ENCODE measurements around the gene NINL. TPM values are rescaled to one million over a fixed set of nuclear protein-coding genes. Genes with fewer than 3 reads are reported as not detected.

NINL gene
- total and polyA plus RNA-seq, 2 of the 4 experiments (the other 2 are of a cell fraction): 3.0 to 10.4 TPM

DNA sequence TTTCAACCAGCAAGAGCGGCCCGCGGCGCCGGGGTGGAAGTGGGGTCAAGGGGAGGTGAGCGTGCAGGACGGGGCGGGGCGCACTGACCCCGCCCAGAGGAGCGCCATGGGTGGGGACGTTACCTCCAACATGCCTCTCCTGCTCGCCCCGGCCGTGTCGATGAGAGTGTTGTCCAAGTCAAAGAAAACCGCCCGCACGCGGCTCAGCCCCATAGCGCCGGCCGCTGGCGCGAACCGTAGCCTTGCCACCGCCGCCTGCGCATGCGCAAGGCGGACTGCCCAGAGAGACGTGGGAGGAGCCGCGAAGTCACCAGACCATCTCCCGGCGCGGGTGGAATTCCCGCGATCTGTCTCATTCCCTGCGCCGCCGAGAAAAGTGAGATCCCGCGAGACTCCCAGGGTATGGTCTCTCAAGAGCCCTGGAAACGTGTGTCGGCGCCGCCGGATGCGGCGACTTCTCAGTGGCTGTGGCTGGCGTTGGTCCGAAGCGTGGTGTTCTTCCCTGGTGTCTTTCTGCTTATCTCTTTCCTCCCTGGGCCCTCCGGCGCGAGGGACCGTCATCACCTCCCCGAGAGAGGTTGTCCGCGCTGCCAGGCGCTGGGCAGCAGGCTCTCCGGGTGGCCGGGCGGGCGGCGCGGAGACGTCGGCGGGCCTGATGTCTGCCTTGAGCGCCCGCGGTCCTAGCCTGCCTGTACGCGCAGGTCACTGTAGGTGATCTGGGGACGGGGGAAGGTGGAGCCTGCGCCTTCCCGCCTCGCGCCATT is 38.6 kb upstream of the NINL start, which contains the start of gene NANP (continued):
- TF ChIP-seq SMC3 (IDR thresholded peaks at IDR 0.05; ENCODE audit: low read depth, low read length): no peak
- TF ChIP-seq CEBPB (IDR thresholded peaks at IDR 0.05; ENCODE audit: low read depth, low read length): no peak

- Histone ChIP-seq H3K4me3 (ENCODE audit: insufficient read depth, low read depth, low read length) (peak overlapping the region; percentile 77), H4K20me1 (ENCODE audit: insufficient read depth, low read length) (peaks cover 9% of the 10 kb centered on the region; the same call in 1 of the 2 replicates), H3K14ac (replicated peaks; ENCODE audit: low read depth, low read length) (peak overlapping the region; percentile 98), H3K27me3 (ENCODE audit: control insufficient read depth, insufficient read depth, low read length) (no peaks in the 10 kb centered on the region), H3K36me3 (ENCODE audit: control insufficient read depth, insufficient read depth, low read length) (no peaks in the 10 kb centered on the region), H3K4me2 (ENCODE audit: low read depth, low read length) (peak overlapping the region; percentile 82), H2BK5ac (ENCODE audit: low read depth, low read length, poor library complexity, severe bottlenecking) (peak overlapping the region; percentile 78), H3K9me3 (ENCODE audit: control insufficient read depth, insufficient read depth, low read length) (no peaks in the 10 kb centered on the region), H3K56ac (ENCODE audit: extremely low read depth, insufficient read depth, low read length) (peak overlapping the region; percentile 70), H4K91ac (ENCODE audit: insufficient read depth, low read depth, low read length) (peak overlapping the region; percentile 89), H3K79me1 (ENCODE audit: low read depth in 1 of 2, low read length in 2 of 2) (peaks cover 33 to 52% of the 10 kb centered on the region in 2 experiments), H3K18ac (ENCODE audit: low read depth, low read length) (peak overlapping the region; percentile 2; the same call in 1 of the 2 replicates), H4K8ac (ENCODE audit: low read depth in 2 of 2, low read length in 2 of 2) (peak overlapping the region; percentile 71 to 83), H2BK20ac (ENCODE audit: low read depth, low read length) (no peak overlapping the region), H3K9me1 (ENCODE audit: insufficient read depth, low read length) (peaks cover 3% of the 10 kb centered on the region; the same call in 1 of the 2 replicates), H3K27ac (ENCODE audit: insufficient read depth, low read length) (peak overlapping the region; percentile 66), H2AFZ (replicated peaks; ENCODE audit: low read length, poor library complexity) (peak overlapping the region; percentile 99), H2AK9ac (replicated peaks; ENCODE audit: low read depth, low read length, poor library complexity) (peak overlapping the region; percentile 98), H4K5ac (ENCODE audit: low read depth, low read length) (peak overlapping the region; percentile 50; the same call in 1 of the 2 replicates), H3K4ac (ENCODE audit: low read depth, low read length) (peak overlapping the region; percentile 88), H2BK15ac (ENCODE audit: low read depth, low read length) (peak overlapping the region; percentile 7; the same call in 1 of the 3 replicates), H3K9ac (ENCODE audit: low read depth, low read length) (peak overlapping the region; percentile 75), H3K23ac (ENCODE audit: low read depth, low read length) (peak overlapping the region; percentile 98), H2BK120ac (ENCODE audit: low read depth, low read length) (no peak overlapping the region), H3K4me1 (ENCODE audit: control insufficient read depth, insufficient read depth, low read length) (peaks cover 5% of the 10 kb centered on the region; the same call in 1 of the 2 replicates), H2AK5ac (ENCODE audit: low read depth, low read length) (peak overlapping the region; percentile 15)
- intact Hi-C loops (cut with micrococcal nuclease): loop anchor here (2.0 to 10.0 kb wide), 5 partner anchors 81 to 198 kb away; no protein-coding TSS in a partner anchor
- CTCF ChIA-PET: interaction anchor here (0.8 kb wide), 1 partner anchor 30 kb away, joined by 4 read pairs; no protein-coding TSS in a partner anchor
- ATAC-seq (ENCODE audit: low read depth): peak; percentile 38
- peak; percentile 24 for DNase-seq
- BruUV-seq (replicated peaks): no TSS peak
- TF ChIP-seq MAZ (IDR thresholded peaks at IDR 0.05; ENCODE audit: borderline replicate concordance, low read depth, low read length) (no peak), RAD21 (IDR thresholded peaks at IDR 0.05; ENCODE audit: low read length) (0 out of 2 replicates have a peak, but pooled peaks have one; percentile 13), NFE2L2 (IDR thresholded peaks at IDR 0.05; ENCODE audit: low read depth, low read length) (no peak), CHD1 (IDR thresholded peaks at IDR 0.05; ENCODE audit: low read depth, low read length) (0 out of 2 replicates have a peak, but pooled peaks have one; percentile 29), FOS (IDR thresholded peaks at IDR 0.05; ENCODE audit: low read depth, low read length) (no peak), CEBPB (IDR thresholded peaks at IDR 0.05; ENCODE audit: low read depth, low read length) (no peak), MXI1 (IDR thresholded peaks at IDR 0.05; ENCODE audit: borderline replicate concordance, low read depth, low read length) (peak; percentile 92; the same call in 1 of the 2 replicates), BHLHE40 (IDR thresholded peaks at IDR 0.05; ENCODE audit: low read depth, low read length) (peak; percentile 71; the same call in 1 of the 2 replicates), POLR2A (IDR thresholded peaks at IDR 0.05; ENCODE audit: low read depth, low read length) (no peak), ELK1 (IDR thresholded peaks at IDR 0.05; ENCODE audit: borderline replicate concordance, low read depth, low read length) (no peak)
- TF ChIP-seq, protein P1, sequence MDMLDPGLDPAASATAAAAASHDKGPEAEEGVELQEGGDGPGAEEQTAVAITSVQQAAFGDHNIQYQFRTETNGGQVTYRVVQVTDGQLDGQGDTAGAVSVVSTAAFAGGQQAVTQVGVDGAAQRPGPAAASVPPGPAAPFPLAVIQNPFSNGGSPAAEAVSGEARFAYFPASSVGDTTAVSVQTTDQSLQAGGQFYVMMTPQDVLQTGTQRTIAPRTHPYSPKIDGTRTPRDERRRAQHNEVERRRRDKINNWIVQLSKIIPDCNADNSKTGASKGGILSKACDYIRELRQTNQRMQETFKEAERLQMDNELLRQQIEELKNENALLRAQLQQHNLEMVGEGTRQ (IDR thresholded peaks at IDR 0.05; ENCODE audit: low read depth, low read length): peak; percentile 82
- POLR2A ChIA-PET (ENCODE audit: unreplicated experiment): no interaction called here
- dilution Hi-C loops (cut with HindIII; ENCODE audit: low sequenced_read_pairs, unreplicated experiment): no loop called here
- in situ Hi-C loops (cut with MboI; ENCODE audit: low sequenced_read_pairs): no loop called here
- WGBS, 2 experiments (ENCODE audit: extremely low coverage in 2 of 2, insufficient read length in 1 of 2): 0% methylated on average over 20 of the region's 45 CpGs; no CpG with 5 or more reads in 1 of the 2 experiments
Observed at GRCh38 chr20:25623225-25623735, 37.9 kb upstream of the NINL start.
